ENCODE measurements around the gene CHST2. TPM values are rescaled to one million over a fixed set of nuclear protein-coding genes. Genes with fewer than 3 reads are reported as not detected.

Gene CHST2
- total RNA-seq, 1 donor from 2014 or later = 12.3 TPM

- Mint-ChIP-seq H3K4me1 (no peaks in the 10 kb centered on the region), H3K9me3 (peaks cover 2% of the 10 kb centered on the region), H3K27me3 (no peaks in the 10 kb centered on the region), H3K36me3 (ENCODE audit: low read depth) (no peaks in the 10 kb centered on the region), H3K4me3 (no peak overlapping the region), H3K27ac (no peak overlapping the region)
- no peak for TF ChIP-seq CTCF (IDR thresholded peaks at IDR 0.05)
- CTCF ChIA-PET = no interaction called here
- DNase-seq = no peak
- intact Hi-C loops (cut with micrococcal nuclease) = no loop called here
- POLR2A ChIA-PET = no interaction called here
- no peak for ATAC-seq (ENCODE audit: low read depth)
These were observed 21.0 kb downstream of the CHST2 start for GRCh38 chr3:143140550-143140949.

- Mint-ChIP-seq H3K4me1 (no peaks in the 10 kb centered on the region), H3K27me3 (no peaks in the 10 kb centered on the region), H3K27ac (no peak overlapping the region), H3K4me3 (no peak overlapping the region), H3K36me3 (ENCODE audit: low read depth) (no peaks in the 10 kb centered on the region), H3K9me3 (peaks cover 2% of the 10 kb centered on the region)
- no peak for TF ChIP-seq CTCF (IDR thresholded peaks at IDR 0.05)
- intact Hi-C loops (cut with micrococcal nuclease) = no loop called here
- CTCF ChIA-PET = no interaction called here
- POLR2A ChIA-PET = no interaction called here
- DNase-seq (no peak), ATAC-seq (ENCODE audit: low read depth) (no peak)
These were observed 22.8 kb downstream of the CHST2 start for GRCh38 chr3:143142354-143142753.

GRCh38 chr3:143145906-143146305 is 26.3 kb downstream of the CHST2 start:
- CTCF ChIA-PET = no interaction called here
- DNase-seq = no peak
- no peak for TF ChIP-seq CTCF (IDR thresholded peaks at IDR 0.05)
- Mint-ChIP-seq H3K36me3 (ENCODE audit: low read depth) (no peaks in the 10 kb centered on the region), H3K4me1 (no peaks in the 10 kb centered on the region), H3K9me3 (no peaks in the 10 kb centered on the region), H3K4me3 (no peak overlapping the region), H3K27me3 (no peaks in the 10 kb centered on the region), H3K27ac (no peak overlapping the region)
- ATAC-seq (ENCODE audit: low read depth) = no peak
- intact Hi-C loops (cut with micrococcal nuclease) = no loop called here
- POLR2A ChIA-PET = interaction anchor here (1.7 kb wide), 1 partner anchor 10 kb away, joined by 3 read pairs; no protein-coding TSS in a partner anchor

- intact Hi-C loops (cut with micrococcal nuclease) = no loop called here
- ChIA-PET CTCF (no interaction called here), POLR2A (interaction anchor here (0.6 kb wide), 1 partner anchor 16 kb away, joined by 4 read pairs; no protein-coding TSS in a partner anchor)
- no peak for TF ChIP-seq CTCF (IDR thresholded peaks at IDR 0.05)
- no peak for DNase-seq
- no peak for ATAC-seq (ENCODE audit: low read depth)
- Mint-ChIP-seq H3K27ac (no peak overlapping the region), H3K36me3 (ENCODE audit: low read depth) (no peaks in the 10 kb centered on the region), H3K9me3 (no peaks in the 10 kb centered on the region), H3K4me1 (peaks cover 1% of the 10 kb centered on the region), H3K27me3 (no peaks in the 10 kb centered on the region), H3K4me3 (no peak overlapping the region)
These were observed 27.1 kb downstream of the CHST2 start for GRCh38 chr3:143146486-143147274.

- DNase-seq (no peak), ATAC-seq (ENCODE audit: low read depth) (no peak)
- Mint-ChIP-seq H3K27ac (no peak overlapping the region), H3K36me3 (ENCODE audit: low read depth) (no peaks in the 10 kb centered on the region), H3K27me3 (no peaks in the 10 kb centered on the region), H3K4me1 (peaks cover 5% of the 10 kb centered on the region), H3K9me3 (no peaks in the 10 kb centered on the region), H3K4me3 (no peak overlapping the region)
- intact Hi-C loops (cut with micrococcal nuclease) = no loop called here
- CTCF ChIA-PET = no interaction called here
- no peak for TF ChIP-seq CTCF (IDR thresholded peaks at IDR 0.05)
- POLR2A ChIA-PET = no interaction called here
These were observed 28.1 kb downstream of the CHST2 start for GRCh38 chr3:143147707-143148106.

Data from activated B cell treated with CpG ODN at 0.5 μM for 24 hours (primary cell).